ENCODE data around the gene NADK.

Gene NADK

DNA sequence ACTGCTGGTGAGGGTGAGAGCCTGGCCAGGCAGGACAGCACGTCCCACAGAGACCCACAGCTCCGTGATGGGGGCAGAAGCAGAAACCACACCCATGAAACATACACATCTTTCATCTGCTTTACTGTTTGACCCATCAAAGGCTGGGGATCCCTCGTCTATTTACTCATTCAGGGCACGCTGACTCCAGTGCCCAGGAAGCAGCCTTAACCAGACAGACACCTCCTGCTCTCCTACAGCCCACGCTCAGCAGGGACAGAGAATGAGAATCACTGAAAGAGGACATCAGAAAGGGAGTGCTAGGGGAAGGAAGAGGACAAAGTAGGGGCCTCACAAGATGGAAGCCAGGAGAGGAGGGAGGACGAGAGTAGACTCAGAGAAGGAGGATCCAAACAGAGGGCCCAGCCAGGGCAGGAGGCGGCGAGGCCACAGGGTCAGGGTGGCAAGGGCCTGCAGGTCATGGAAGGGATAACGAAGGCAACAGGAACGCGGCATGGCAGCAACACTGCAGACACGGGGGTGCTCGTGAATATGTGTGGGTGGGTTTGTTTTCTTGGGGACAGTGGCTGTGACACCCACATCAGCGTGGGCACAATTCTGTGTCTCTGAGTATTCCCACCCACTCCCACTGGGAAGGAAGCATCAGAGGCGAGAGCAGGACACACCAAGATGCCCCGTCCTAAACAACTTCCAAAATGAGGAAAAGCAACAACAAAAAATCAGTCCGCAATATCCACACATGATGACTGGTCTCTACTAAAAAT is 15.4 kb upstream of the NADK start:
- Histone ChIP-seq H3K23ac (ENCODE audit: low read length) (no peak overlapping the region), H3K27ac (ENCODE audit: low read depth, low read length) (no peak overlapping the region), H2AK5ac (ENCODE audit: low read length) (no peak overlapping the region), H2BK15ac (replicated peaks; ENCODE audit: low read depth) (no peak overlapping the region), H3K79me1 (ENCODE audit: low read length) (peaks cover 23% of the 10 kb centered on the region), H3K18ac (ENCODE audit: low read length) (no peak overlapping the region), H2BK5ac (ENCODE audit: low read length) (no peak overlapping the region), H3K9ac (ENCODE audit: low read length) (no peak overlapping the region), H4K8ac (ENCODE audit: low read depth, low read length) (no peak overlapping the region), H3K36me3 (ENCODE audit: control insufficient read depth, insufficient read depth, low read length) (peaks cover 29% of the 10 kb centered on the region), H4K5ac (ENCODE audit: low read length) (no peak overlapping the region), H3K79me2 (ENCODE audit: control insufficient read depth, insufficient read depth, low read length) (peaks cover 4% of the 10 kb centered on the region), H3K4ac (ENCODE audit: low read depth, low read length) (no peak overlapping the region), H3K4me3 (ENCODE audit: low read length) (no peak overlapping the region), H3K4me1 (ENCODE audit: control insufficient read depth, low read depth, low read length) (no peaks in the 10 kb centered on the region), H3K4me2 (ENCODE audit: low read length) (no peak overlapping the region), H3K56ac (ENCODE audit: low read length) (no peak overlapping the region), H3K27me3 (ENCODE audit: insufficient read depth, low read length, poor library complexity) (no peaks in the 10 kb centered on the region), H2BK120ac (ENCODE audit: low read depth, low read length) (no peak overlapping the region)
- no CpG with 5 or more reads among the region's 17 CpGs for WGBS (ENCODE audit: extremely low coverage, insufficient coverage, low lambda C conversion rate)
- no peak for DNase-seq

GRCh38 chr1:1788646-1789431 is 10.6 kb upstream of the NADK start:
- Histone ChIP-seq H3K4me3 (ENCODE audit: low read length) (no peak overlapping the region), H4K8ac (ENCODE audit: low read depth, low read length) (no peak overlapping the region), H3K4me1 (ENCODE audit: control insufficient read depth, low read depth, low read length) (no peaks in the 10 kb centered on the region), H4K5ac (ENCODE audit: low read length) (no peak overlapping the region), H3K36me3 (ENCODE audit: control insufficient read depth, insufficient read depth, low read length) (peaks cover 30% of the 10 kb centered on the region), H2AK5ac (ENCODE audit: low read length) (no peak overlapping the region), H3K27me3 (ENCODE audit: insufficient read depth, low read length, poor library complexity) (no peaks in the 10 kb centered on the region), H2BK5ac (ENCODE audit: low read length) (no peak overlapping the region), H3K56ac (ENCODE audit: low read length) (no peak overlapping the region), H3K79me2 (ENCODE audit: control insufficient read depth, insufficient read depth, low read length) (no peaks in the 10 kb centered on the region), H3K23ac (ENCODE audit: low read length) (no peak overlapping the region), H3K4me2 (ENCODE audit: low read length) (no peak overlapping the region), H3K79me1 (ENCODE audit: low read length) (peaks cover 8% of the 10 kb centered on the region), H2BK15ac (replicated peaks; ENCODE audit: low read depth) (no peak overlapping the region), H3K18ac (ENCODE audit: low read length) (no peak overlapping the region), H3K4ac (ENCODE audit: low read depth, low read length) (no peak overlapping the region), H2BK120ac (ENCODE audit: low read depth, low read length) (no peak overlapping the region), H3K9ac (ENCODE audit: low read length) (no peak overlapping the region), H3K27ac (ENCODE audit: low read depth, low read length) (no peak overlapping the region)
- DNase-seq: peak; percentile 64
- no CpG with 5 or more reads among the region's 25 CpGs for WGBS (ENCODE audit: extremely low coverage, insufficient coverage, low lambda C conversion rate)

- H2BK5ac ChIP-seq (ENCODE audit: low read length): no peak overlapping the region
- no peak overlapping the region for H3K9ac ChIP-seq (ENCODE audit: low read length)
- WGBS (ENCODE audit: extremely low coverage, insufficient coverage, low lambda C conversion rate): no CpG with 5 or more reads among the region's 7 CpGs
- no peak overlapping the region for H2BK15ac ChIP-seq (replicated peaks; ENCODE audit: low read depth)
- no peak overlapping the region for H3K4ac ChIP-seq (ENCODE audit: low read depth, low read length)
- peaks cover 24% of the 10 kb centered on the region for H3K36me3 ChIP-seq (ENCODE audit: control insufficient read depth, insufficient read depth, low read length)
- H3K18ac ChIP-seq (ENCODE audit: low read length): no peak overlapping the region
- no peaks in the 10 kb centered on the region for H3K79me2 ChIP-seq (ENCODE audit: control insufficient read depth, insufficient read depth, low read length)
- H3K4me2 ChIP-seq (ENCODE audit: low read length): no peak overlapping the region
- DNase-seq: no peak
- no peak overlapping the region for H3K27ac ChIP-seq (ENCODE audit: low read depth, low read length)
- H3K56ac ChIP-seq (ENCODE audit: low read length): no peak overlapping the region
- no peak overlapping the region for H3K4me3 ChIP-seq (ENCODE audit: low read length)
- H3K4me1 ChIP-seq (ENCODE audit: control insufficient read depth, low read depth, low read length): no peaks in the 10 kb centered on the region
- no peak overlapping the region for H3K23ac ChIP-seq (ENCODE audit: low read length)
- no peak overlapping the region for H2BK120ac ChIP-seq (ENCODE audit: low read depth, low read length)
- H3K79me1 ChIP-seq (ENCODE audit: low read length): peaks cover 2% of the 10 kb centered on the region
- H4K5ac ChIP-seq (ENCODE audit: low read length): no peak overlapping the region
- H3K27me3 ChIP-seq (ENCODE audit: insufficient read depth, low read length, poor library complexity): no peaks in the 10 kb centered on the region
- no peak overlapping the region for H2AK5ac ChIP-seq (ENCODE audit: low read length)
- no peak overlapping the region for H4K8ac ChIP-seq (ENCODE audit: low read depth, low read length)
These were observed 9.9 kb upstream of the NADK start for GRCh38 chr1:1788136-1788535.

GRCh38 chr1:1786836-1787605 is 8.8 kb upstream of the NADK start:
- no peaks in the 10 kb centered on the region for H3K27me3 ChIP-seq (ENCODE audit: insufficient read depth, low read length, poor library complexity)
- DNase-seq: no peak
- no peak overlapping the region for H2BK5ac ChIP-seq (ENCODE audit: low read length)
- H3K79me1 ChIP-seq (ENCODE audit: low read length): peaks cover 2% of the 10 kb centered on the region
- peaks cover 2% of the 10 kb centered on the region for H3K4me1 ChIP-seq (ENCODE audit: control insufficient read depth, low read depth, low read length)
- no peak overlapping the region for H4K5ac ChIP-seq (ENCODE audit: low read length)
- H2BK15ac ChIP-seq (replicated peaks; ENCODE audit: low read depth): no peak overlapping the region
- peaks cover 23% of the 10 kb centered on the region for H3K36me3 ChIP-seq (ENCODE audit: control insufficient read depth, insufficient read depth, low read length)
- H2AK5ac ChIP-seq (ENCODE audit: low read length): no peak overlapping the region
- WGBS (ENCODE audit: extremely low coverage, insufficient coverage, low lambda C conversion rate): 100% methylated on average over 1 of the region's 20 CpGs
- H3K18ac ChIP-seq (ENCODE audit: low read length): no peak overlapping the region
- H3K9ac ChIP-seq (ENCODE audit: low read length): no peak overlapping the region
- H3K23ac ChIP-seq (ENCODE audit: low read length): no peak overlapping the region
- no peak overlapping the region for H3K4me2 ChIP-seq (ENCODE audit: low read length)
- no peak overlapping the region for H3K4ac ChIP-seq (ENCODE audit: low read depth, low read length)
- no peak overlapping the region for H4K8ac ChIP-seq (ENCODE audit: low read depth, low read length)
- H3K79me2 ChIP-seq (ENCODE audit: control insufficient read depth, insufficient read depth, low read length): no peaks in the 10 kb centered on the region
- H2BK120ac ChIP-seq (ENCODE audit: low read depth, low read length): no peak overlapping the region
- no peak overlapping the region for H3K4me3 ChIP-seq (ENCODE audit: low read length)
- H3K56ac ChIP-seq (ENCODE audit: low read length): no peak overlapping the region
- no peak overlapping the region for H3K27ac ChIP-seq (ENCODE audit: low read depth, low read length)

GRCh38 chr1:1785666-1786065 is 7.4 kb upstream of the NADK start:
- Histone ChIP-seq H2BK120ac (ENCODE audit: low read depth, low read length) (no peak overlapping the region), H3K4me3 (ENCODE audit: low read length) (no peak overlapping the region), H3K4me2 (ENCODE audit: low read length) (no peak overlapping the region), H3K27me3 (ENCODE audit: insufficient read depth, low read length, poor library complexity) (no peaks in the 10 kb centered on the region), H3K4me1 (ENCODE audit: control insufficient read depth, low read depth, low read length) (peaks cover 2% of the 10 kb centered on the region), H3K79me1 (ENCODE audit: low read length) (peaks cover 2% of the 10 kb centered on the region), H3K27ac (ENCODE audit: low read depth, low read length) (no peak overlapping the region), H3K23ac (ENCODE audit: low read length) (no peak overlapping the region), H2AK5ac (ENCODE audit: low read length) (no peak overlapping the region), H3K4ac (ENCODE audit: low read depth, low read length) (no peak overlapping the region), H4K8ac (ENCODE audit: low read depth, low read length) (no peak overlapping the region), H4K5ac (ENCODE audit: low read length) (no peak overlapping the region), H3K9ac (ENCODE audit: low read length) (no peak overlapping the region), H3K79me2 (ENCODE audit: control insufficient read depth, insufficient read depth, low read length) (no peaks in the 10 kb centered on the region), H3K18ac (ENCODE audit: low read length) (no peak overlapping the region), H2BK15ac (replicated peaks; ENCODE audit: low read depth) (no peak overlapping the region), H3K36me3 (ENCODE audit: control insufficient read depth, insufficient read depth, low read length) (peaks cover 23% of the 10 kb centered on the region), H2BK5ac (ENCODE audit: low read length) (no peak overlapping the region), H3K56ac (ENCODE audit: low read length) (no peak overlapping the region)
- no CpG with 5 or more reads among the region's 10 CpGs for WGBS (ENCODE audit: extremely low coverage, insufficient coverage, low lambda C conversion rate)
- no peak for DNase-seq

All from mesendoderm (in vitro differentiated cells).